Adrenal gland (tissue), 12 donors: ENCODE results near the gene DOHH. TPM values are rescaled to one million over a fixed set of nuclear protein-coding genes. Genes with fewer than 3 reads are reported as not detected.

Source experiments
- DNase-seq, 7 donors: peaks; one replicate each; pipeline ENCODE4 v3.0.0-alpha.2; 2019 to 2020
- H3K27ac ChIP-seq, 5 donors: fragments of 200-600 bp; sonication (generic) in 4 of 5; 1 replicate in 3 of 5; 2 replicates in 2 of 5; pipeline versions ENCODE4 v1.5.1 to v1.8.0; 2016 to 2020; ENCODE audit warnings: mild to moderate bottlenecking in 1 of 5
- H3K27me3 ChIP-seq: fragments of 200-600 bp; 2 replicates; pipeline ENCODE4 v1.8.0; 2021
- H3K36me3 ChIP-seq, 2 donors: fragments of 200-600 bp; replicated peaks in 1 of 2; 1 replicate in 1 of 2; 2 replicates in 1 of 2; pipeline versions ENCODE4 v1.5.1 to v1.8.0; 2018 to 2022
- H3K4me1 ChIP-seq, 2 donors: fragments of 200-600 bp; replicated peaks in 1 of 2; 1 replicate in 1 of 2; 2 replicates in 1 of 2; pipeline versions ENCODE4 v1.5.1 to v1.8.0; 2018 to 2021
- H3K4me3 ChIP-seq, 4 donors: fragments of 200-600 bp; sonication (generic) in 3 of 4; one replicate each; pipeline ENCODE4 v1.5.1; 2016 to 2018
- H3K9me3 ChIP-seq, 3 donors: fragments of 200-600 bp; sonication (generic) in 1 of 3; replicated peaks in 1 of 3; 1 replicate in 2 of 3; 2 replicates in 1 of 3; pipeline versions ENCODE4 v1.5.1 to v1.8.0; 2016 to 2021
- POLR2A ChIP-seq, 2 donors: fragments of 450-650 bp; IDR thresholded peaks; one replicate each; pipeline ENCODE4 v1.6.1; 2017; ENCODE audit warnings: antibody characterized with exemption in 2 of 2, mild to moderate bottlenecking in 2 of 2, moderate library complexity in 1 of 2
- WGBS, 4 donors: extraction: QIAGEN DNeasy Blood & Tissue Kit in 2 of 4; methylation state at CpG; one replicate each; pipeline versions ENCODE4 v1.1.5 to v1.1.7; 2013 to 2017; 5-methylcytosine and 5-hydroxymethylcytosine counted together
- intact Hi-C, 2 donors: fragments of 100-400 bp; cut with DNase I; formaldehyde crosslinking; loops; one replicate each; pipeline versions ENCODE4 v1.14.1 to v1.15.0; 2022 to 2023
- polyA plus RNA-seq, 3 donors: library from polyadenylated mRNA; stranded (reverse); fragments of 200-250 nt in 2 of 3; fragments of 350-450 nt in 1 of 3; fragmentation: Illumina TruSeq in 1 of 3; extraction: RNeasy Lipid Tissue Mini Kit (QIAGEN cat#74804) in 1 of 3; gene quantifications; one replicate each; pipeline ENCODE4 v1.2.3, GENCODE V29; 2013 to 2014
- total RNA-seq, 9 donors: library from RNA; depleted of rRNA in 4 of 9; stranded (reverse); fragments of >200 nt in 4 of 9; fragments of 120-200 nt in 1 of 9; fragmentation: NEBNext Ultra II Directional in 1 of 9; extraction: Animal tissue kit (Norgen Biotek cat#: 25700) in 1 of 9; gene quantifications; one replicate each; pipeline versions ENCODE4 v1.1.0 to v1.2.4, GENCODE V29; 2013 to 2023
- TF ChIP-seq, protein P1 (sequence below), 6 experiments: fragments of 450-650 bp in 4 of 6; fragments of 200-600 bp in 2 of 6; sonication (generic) in 1 of 6; IDR thresholded peaks; 1 replicate in 5 of 6; 2 replicates in 1 of 6; pipeline versions ENCODE4 v1.5.1 to v1.8.0; 2016 to 2021; ENCODE audit warnings: antibody characterized with exemption in 6 of 6, mild to moderate bottlenecking in 2 of 6, moderate library complexity in 1 of 6
- donor health status: healthy with polysubstance abuse.
- donor health status: Bipolar disorder and iron deficiency.
- donor health status: DM: yes; HTN: yes; CAD: no.
- donor health status: DM: no; HTN: no; CAD: no.
- donor health status: DM: no; HTN: no; CAD: no.
- donor health status: DM: yes; HTN: yes; CAD: no.

Gene DOHH
- total and polyA plus RNA-seq, 12 donors, result 0.92 to 22.8 (median 13.8) TPM

DNA sequence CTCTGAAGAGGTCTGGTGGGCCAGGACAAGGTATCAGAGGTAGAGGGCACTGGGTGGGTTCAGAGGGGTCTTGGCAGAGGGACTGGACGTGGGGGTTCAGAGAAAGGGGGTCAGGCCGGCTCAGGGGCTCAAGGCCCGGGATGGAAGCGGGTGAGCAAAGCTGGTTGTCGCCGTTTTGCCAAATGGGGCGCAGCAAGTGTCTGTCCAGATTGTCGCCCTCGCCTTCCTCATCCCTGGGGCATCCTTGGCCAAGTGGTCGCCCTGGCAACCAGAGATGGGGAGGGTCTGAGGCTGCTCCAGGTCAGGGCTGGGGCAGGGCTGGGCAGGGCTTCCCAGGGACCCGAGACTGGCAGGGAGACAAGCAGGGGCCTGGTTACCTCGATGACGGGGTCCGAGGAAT is 6.8 kb downstream of the DOHH start:
- Histone ChIP-seq H3K4me3 (no peak overlapping the region), H3K9me3 (no peaks in the 10 kb centered on the region), H3K27me3 (no peaks in the 10 kb centered on the region), H3K27ac (no peak overlapping the region), H3K4me1 (no peaks in the 10 kb centered on the region), H3K36me3 (peaks cover 0 to 52% of the 10 kb centered on the region in 2 donors)
- TF ChIP-seq, protein P1, sequence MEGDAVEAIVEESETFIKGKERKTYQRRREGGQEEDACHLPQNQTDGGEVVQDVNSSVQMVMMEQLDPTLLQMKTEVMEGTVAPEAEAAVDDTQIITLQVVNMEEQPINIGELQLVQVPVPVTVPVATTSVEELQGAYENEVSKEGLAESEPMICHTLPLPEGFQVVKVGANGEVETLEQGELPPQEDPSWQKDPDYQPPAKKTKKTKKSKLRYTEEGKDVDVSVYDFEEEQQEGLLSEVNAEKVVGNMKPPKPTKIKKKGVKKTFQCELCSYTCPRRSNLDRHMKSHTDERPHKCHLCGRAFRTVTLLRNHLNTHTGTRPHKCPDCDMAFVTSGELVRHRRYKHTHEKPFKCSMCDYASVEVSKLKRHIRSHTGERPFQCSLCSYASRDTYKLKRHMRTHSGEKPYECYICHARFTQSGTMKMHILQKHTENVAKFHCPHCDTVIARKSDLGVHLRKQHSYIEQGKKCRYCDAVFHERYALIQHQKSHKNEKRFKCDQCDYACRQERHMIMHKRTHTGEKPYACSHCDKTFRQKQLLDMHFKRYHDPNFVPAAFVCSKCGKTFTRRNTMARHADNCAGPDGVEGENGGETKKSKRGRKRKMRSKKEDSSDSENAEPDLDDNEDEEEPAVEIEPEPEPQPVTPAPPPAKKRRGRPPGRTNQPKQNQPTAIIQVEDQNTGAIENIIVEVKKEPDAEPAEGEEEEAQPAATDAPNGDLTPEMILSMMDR (IDR thresholded peaks at IDR 0.05), result no peak
- no peak for TF ChIP-seq POLR2A (IDR thresholded peaks at IDR 0.05)
- WGBS, 4 donors, result 91 to 96% (median 93%) methylated on average over 12 to 14 of the region's 14 CpGs
- intact Hi-C loops, result no loop called here
- DNase-seq, result no peak

DNA sequence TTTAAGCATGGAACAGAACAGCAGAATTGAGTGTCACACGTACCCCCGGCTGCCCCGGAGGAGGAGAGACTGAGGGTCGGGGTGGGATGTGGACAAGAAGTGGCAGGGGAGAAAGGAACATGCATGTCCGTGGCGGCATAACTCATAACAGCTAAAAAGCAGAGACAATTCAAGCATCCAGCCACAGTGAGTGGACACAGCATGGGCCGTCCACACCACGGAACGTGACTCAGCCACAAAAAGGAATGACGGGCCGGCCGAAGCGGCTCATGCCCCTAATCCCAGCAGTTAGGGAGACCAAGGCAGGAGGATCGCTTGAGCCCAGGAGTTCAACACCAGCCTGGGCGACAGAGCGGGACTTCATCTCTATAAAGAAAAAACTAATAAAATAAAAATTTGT is 7.6 kb downstream of the DOHH start:
- DNase-seq, result no peak
- Histone ChIP-seq H3K4me3 (no peak overlapping the region), H3K4me1 (no peaks in the 10 kb centered on the region), H3K36me3 (peaks cover 0 to 52% of the 10 kb centered on the region in 2 donors), H3K27me3 (no peaks in the 10 kb centered on the region), H3K27ac (no peak overlapping the region), H3K9me3 (no peaks in the 10 kb centered on the region)
- no peak for TF ChIP-seq POLR2A (IDR thresholded peaks at IDR 0.05)
- TF ChIP-seq, protein P1 (IDR thresholded peaks at IDR 0.05), result no peak
- intact Hi-C loops, result no loop called here
- WGBS, 4 donors, result 93 to 94% (median 94%) methylated on average over 16 of the region's 16 CpGs

DNA sequence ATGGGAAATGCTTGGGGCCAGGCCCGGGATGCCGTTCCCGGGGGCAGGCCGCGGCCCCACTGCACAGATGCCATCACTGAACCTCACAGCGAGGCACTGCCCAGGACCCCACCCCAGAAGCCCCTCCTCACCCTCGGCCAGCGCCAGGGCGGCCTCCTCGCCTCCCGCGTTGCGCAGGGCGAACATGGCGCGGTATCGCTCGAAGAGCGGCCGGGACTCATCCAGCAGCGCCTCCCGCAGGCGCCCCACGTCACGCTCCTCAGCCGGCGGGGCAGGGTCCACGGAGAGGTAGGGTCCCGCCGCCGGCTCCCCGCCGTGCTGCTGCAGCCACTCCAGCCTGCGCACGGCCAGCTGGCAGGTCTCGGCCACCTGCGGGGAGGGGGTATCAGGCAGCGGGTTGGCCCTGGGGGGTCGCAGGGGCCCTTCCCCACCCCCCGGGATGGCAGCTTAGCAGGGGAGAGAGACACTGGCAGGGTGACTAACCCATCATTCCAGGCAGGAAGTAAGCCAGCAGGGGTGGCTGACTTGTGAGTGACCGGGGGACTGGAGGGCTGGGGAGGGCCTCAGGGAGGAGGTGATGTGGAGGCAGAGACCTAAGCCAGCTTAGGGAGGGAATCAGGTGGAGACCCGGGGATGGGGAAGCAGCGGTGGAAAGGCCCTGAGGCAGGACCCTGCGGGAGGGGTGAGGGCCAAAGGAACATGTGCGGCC is 8.2 kb downstream of the DOHH start:
- 93 to 96% (median 95%) methylated on average over 24 to 45 of the region's 45 CpGs for WGBS, 4 donors
- Histone ChIP-seq H3K36me3 (peaks cover 0 to 52% of the 10 kb centered on the region in 2 donors), H3K4me3 (no peak overlapping the region), H3K27ac (no peak overlapping the region), H3K9me3 (no peaks in the 10 kb centered on the region), H3K27me3 (no peaks in the 10 kb centered on the region), H3K4me1 (no peaks in the 10 kb centered on the region)
- no peak for TF ChIP-seq POLR2A (IDR thresholded peaks at IDR 0.05)
- TF ChIP-seq, protein P1 (IDR thresholded peaks at IDR 0.05), result no peak
- no peak for DNase-seq
- intact Hi-C loops, result no loop called here

DNA sequence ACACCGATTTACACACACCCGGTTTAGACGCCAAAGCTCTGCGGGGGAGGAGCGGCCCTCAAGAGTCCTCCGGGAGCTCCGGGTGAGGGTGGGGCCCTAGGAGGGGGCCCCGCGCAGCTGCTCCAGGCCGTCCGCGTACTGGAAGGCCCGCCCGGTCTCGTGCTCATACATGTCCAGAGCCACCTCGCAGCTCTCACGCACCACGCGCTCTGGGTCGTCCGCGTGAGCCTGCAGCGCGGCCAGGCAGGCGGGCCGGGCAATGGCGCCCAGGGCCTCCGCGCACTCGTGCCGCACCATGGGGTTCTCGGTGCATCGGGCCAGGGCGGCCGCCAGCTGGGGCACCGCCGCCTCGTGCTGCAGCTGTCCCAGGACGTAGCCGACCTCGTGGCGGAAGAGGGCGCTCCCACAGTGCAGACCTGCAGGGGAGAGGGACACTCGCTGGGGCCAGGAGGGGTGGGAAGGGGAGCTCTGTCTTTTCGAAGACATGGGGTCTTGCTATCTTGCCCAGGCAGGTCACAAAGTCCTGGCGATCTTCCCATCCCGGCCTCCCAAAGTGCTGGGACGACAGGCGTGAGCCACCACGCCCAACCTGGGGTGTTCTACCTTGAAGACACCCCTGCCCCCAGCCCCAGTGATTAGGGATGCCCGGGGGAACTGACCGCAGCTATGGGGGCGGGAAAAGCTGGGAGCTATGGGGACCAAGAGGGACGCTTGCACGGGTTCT is 8.9 kb downstream of the DOHH start:
- no peaks in the 10 kb centered on the region for H3K4me1 ChIP-seq
- TF ChIP-seq POLR2A (IDR thresholded peaks at IDR 0.05), result no peak
- TF ChIP-seq, protein P1 (IDR thresholded peaks at IDR 0.05), result no peak
- peaks cover 0 to 51% of the 10 kb centered on the region in 2 donors for H3K36me3 ChIP-seq
- no peak overlapping the region for H3K27ac ChIP-seq
- H3K27me3 ChIP-seq, result no peaks in the 10 kb centered on the region
- no peaks in the 10 kb centered on the region for H3K9me3 ChIP-seq
- H3K4me3 ChIP-seq, result no peak overlapping the region
- intact Hi-C loops, result no loop called here
- WGBS, 4 donors, result 88 to 96% (median 96%) methylated on average over 14 to 55 of the region's 55 CpGs
- no peak for DNase-seq
